PFSK-1 (cell line): Measurements from ENCODE around the gene CD300E.

Source experiments
- POLR2AphosphoS5 ChIP-seq: IDR thresholded peaks from 2 replicates; pipeline ENCODE4 v1.6.1; 2012; ENCODE audit warnings: low read depth, mild to moderate bottlenecking, control low read depth, low read length, moderate library complexity
- REST ChIP-seq, 2 experiments: IDR thresholded peaks; 2 replicates each; pipeline versions ENCODE4 v1.6.1 to v1.8.0; 2011 to 2012; ENCODE audit warnings: low read depth in 2 of 2, low read length in 2 of 2, control low read depth in 1 of 2, inconsistent platforms in 1 of 2, mild to moderate bottlenecking in 1 of 2, moderate library complexity in 1 of 2; ENCODE audit not compliant: insufficient read depth in 1 of 2
- SIN3A ChIP-seq: IDR thresholded peaks from 2 replicates; pipeline ENCODE4 v1.6.1; 2012; ENCODE audit warnings: mild to moderate bottlenecking, low read length, moderate library complexity, borderline replicate concordance; ENCODE audit not compliant: insufficient read depth
- TAF1 ChIP-seq: IDR thresholded peaks from 2 replicates; pipeline ENCODE4 v1.6.1; 2012; ENCODE audit warnings: low read length, control low read depth, borderline replicate concordance; ENCODE audit not compliant: insufficient read depth

GRCh38 chr17:74591503-74591902 is 32.0 kb downstream of the CD300E start:
- TF ChIP-seq REST (IDR thresholded peaks at IDR 0.05; ENCODE audit: insufficient read depth in 1 of 2, low read depth in 2 of 2, low read length in 2 of 2): no peak
- no peak for TF ChIP-seq SIN3A
- TF ChIP-seq TAF1: no peak
- TF ChIP-seq POLR2AphosphoS5: no peak
